Neutrophil (primary cell): ENCODE data around the gene MAP1LC3A.

Experiments
- H3K27ac ChIP-seq: fragments of 200-600 bp; sonication (generic); 2 replicates; pipeline ENCODE4 v1.5.1; 2016; ENCODE audit warnings: mild to moderate bottlenecking, moderate library complexity
- H3K27me3 ChIP-seq: fragments of 200-600 bp; sonication (generic); 2 replicates; pipeline ENCODE4 v1.6.0; 2016; ENCODE audit warnings: mild to moderate bottlenecking
- H3K36me3 ChIP-seq: fragments of 200-600 bp; sonication (generic); 2 replicates; pipeline ENCODE4 v1.5.1; 2017
- H3K4me1 ChIP-seq, 2 experiments: fragments of 200-600 bp in 1 of 2; sonication (generic) in 1 of 2; 1 replicate in 1 of 2; 2 replicates in 1 of 2; pipeline versions ENCODE4 v1.5.1 to v1.6.1; 2013 to 2016; ENCODE audit warnings: low read depth in 1 of 2, low read length in 1 of 2, mild to moderate bottlenecking in 1 of 2, moderate library complexity in 1 of 2; ENCODE audit not compliant: control insufficient read depth in 1 of 2, insufficient read depth in 1 of 2
- H3K4me3 ChIP-seq, 2 experiments: fragments of 200-600 bp in 1 of 2; sonication (generic) in 1 of 2; 1 replicate in 1 of 2; 2 replicates in 1 of 2; pipeline ENCODE4 v1.5.1; 2013 to 2016; ENCODE audit warnings: low read depth in 1 of 2, low read length in 1 of 2, mild to moderate bottlenecking in 1 of 2, moderate library complexity in 1 of 2
- H3K9me3 ChIP-seq: fragments of 200-600 bp; sonication (generic); 2 replicates; pipeline ENCODE4 v1.5.1; 2016
- TF ChIP-seq, protein P1 (sequence below): fragments of 200-600 bp; sonication (generic); IDR thresholded peaks from 2 replicates; pipeline ENCODE4 v1.5.1; 2016; ENCODE audit warnings: antibody characterized with exemption

The MAP1LC3A gene

DNA sequence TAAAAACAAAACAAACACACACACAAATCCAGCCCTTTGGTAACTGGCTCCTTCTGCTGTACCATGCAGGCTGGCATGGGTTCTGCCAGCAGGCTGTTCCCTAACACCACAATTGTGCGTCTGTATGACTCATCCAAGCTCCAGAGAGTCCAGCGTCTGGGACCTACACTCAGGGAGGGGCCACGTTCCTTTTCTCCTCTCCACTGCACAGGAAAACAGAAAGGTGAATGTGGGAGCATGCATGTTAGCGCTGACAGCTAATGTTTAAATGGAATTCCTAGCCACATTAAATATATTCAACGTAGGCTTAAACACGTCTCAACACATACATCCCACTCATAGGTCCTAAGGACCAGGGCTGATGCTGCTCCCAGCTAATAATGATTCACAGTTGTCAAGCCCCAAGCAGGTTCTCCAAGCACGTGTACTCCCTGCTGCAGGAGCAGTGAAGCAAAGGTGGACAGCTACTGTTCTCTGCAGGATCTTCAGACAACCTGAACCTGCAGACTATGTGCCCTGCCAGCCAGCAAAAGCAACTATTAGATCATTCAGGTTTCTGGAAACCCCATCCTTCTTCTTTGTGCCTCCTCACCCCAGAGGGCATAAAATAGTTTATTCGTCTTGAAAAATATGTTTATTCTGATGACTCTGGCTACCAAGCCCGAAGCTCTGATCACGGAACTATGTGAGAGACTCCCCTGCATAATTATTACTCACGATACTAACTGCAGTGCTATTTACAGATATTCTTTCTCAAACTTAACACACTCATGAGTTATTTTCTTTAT lies 20.9 kb downstream of the MAP1LC3A start:
- Histone ChIP-seq H3K27me3 (no peaks in the 10 kb centered on the region), H3K9me3 (no peaks in the 10 kb centered on the region), H3K4me3 (no peak overlapping the region), H3K4me1 (peaks cover 36 to 44% of the 10 kb centered on the region in 2 experiments), H3K27ac (peak overlapping the region; percentile 89), H3K36me3 (peaks cover 10% of the 10 kb centered on the region)
- TF ChIP-seq, protein P1, sequence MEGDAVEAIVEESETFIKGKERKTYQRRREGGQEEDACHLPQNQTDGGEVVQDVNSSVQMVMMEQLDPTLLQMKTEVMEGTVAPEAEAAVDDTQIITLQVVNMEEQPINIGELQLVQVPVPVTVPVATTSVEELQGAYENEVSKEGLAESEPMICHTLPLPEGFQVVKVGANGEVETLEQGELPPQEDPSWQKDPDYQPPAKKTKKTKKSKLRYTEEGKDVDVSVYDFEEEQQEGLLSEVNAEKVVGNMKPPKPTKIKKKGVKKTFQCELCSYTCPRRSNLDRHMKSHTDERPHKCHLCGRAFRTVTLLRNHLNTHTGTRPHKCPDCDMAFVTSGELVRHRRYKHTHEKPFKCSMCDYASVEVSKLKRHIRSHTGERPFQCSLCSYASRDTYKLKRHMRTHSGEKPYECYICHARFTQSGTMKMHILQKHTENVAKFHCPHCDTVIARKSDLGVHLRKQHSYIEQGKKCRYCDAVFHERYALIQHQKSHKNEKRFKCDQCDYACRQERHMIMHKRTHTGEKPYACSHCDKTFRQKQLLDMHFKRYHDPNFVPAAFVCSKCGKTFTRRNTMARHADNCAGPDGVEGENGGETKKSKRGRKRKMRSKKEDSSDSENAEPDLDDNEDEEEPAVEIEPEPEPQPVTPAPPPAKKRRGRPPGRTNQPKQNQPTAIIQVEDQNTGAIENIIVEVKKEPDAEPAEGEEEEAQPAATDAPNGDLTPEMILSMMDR = no peak

DNA sequence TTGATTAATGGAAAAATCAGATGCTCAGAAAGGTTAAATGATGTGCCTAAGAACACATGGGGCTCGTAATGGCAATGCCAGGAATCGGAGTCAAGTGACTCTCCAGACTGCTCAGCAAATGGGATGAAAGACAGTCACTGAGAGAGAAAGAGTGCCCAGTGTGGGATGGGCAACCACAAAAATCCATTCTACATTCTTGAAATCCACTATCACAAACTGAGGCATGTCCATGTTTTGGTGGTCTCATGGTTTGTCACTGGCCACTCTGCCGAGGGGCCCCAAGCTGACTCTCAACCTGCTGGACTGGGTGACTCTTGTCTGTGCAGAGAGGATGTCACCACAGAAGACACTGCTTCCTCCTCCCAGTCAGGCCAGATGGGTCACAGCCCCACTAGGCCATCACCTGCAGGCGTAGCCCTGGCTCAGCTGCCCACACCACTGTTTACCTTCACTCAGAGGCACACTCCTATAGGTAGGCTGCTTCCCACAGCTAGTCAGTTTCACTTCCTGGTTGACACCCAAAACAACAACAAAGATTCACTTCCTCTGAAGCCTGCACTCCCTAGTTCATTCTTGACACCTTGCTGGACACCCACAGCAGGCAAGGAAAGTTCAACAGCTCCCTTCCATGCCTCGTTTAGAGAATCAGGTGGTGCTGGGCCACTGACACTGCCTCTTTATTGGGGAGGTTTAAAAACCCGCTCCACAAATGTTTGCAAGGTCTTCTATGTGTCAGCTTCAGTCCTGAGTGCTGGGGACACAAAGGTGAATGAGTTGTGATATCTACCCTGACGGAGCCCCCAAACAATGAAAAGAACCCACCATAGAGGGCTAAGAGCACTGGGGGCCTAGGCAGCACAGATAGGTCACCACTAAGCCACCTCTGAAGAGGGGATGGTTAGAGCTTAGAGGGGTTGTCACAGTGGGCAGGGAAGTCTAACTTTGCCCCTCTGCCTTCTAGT lies 21.7 kb downstream of the MAP1LC3A start:
- no peaks in the 10 kb centered on the region for H3K27me3 ChIP-seq
- H3K4me3 ChIP-seq = peak overlapping the region in 1 of 2 experiments; percentile 26
- H3K9me3 ChIP-seq = no peaks in the 10 kb centered on the region
- peak overlapping the region; percentile 89 for H3K27ac ChIP-seq
- TF ChIP-seq, protein P1 = no peak
- H3K4me1 ChIP-seq = peaks cover 36 to 44% of the 10 kb centered on the region in 2 experiments
- H3K36me3 ChIP-seq = peaks cover 10% of the 10 kb centered on the region

DNA sequence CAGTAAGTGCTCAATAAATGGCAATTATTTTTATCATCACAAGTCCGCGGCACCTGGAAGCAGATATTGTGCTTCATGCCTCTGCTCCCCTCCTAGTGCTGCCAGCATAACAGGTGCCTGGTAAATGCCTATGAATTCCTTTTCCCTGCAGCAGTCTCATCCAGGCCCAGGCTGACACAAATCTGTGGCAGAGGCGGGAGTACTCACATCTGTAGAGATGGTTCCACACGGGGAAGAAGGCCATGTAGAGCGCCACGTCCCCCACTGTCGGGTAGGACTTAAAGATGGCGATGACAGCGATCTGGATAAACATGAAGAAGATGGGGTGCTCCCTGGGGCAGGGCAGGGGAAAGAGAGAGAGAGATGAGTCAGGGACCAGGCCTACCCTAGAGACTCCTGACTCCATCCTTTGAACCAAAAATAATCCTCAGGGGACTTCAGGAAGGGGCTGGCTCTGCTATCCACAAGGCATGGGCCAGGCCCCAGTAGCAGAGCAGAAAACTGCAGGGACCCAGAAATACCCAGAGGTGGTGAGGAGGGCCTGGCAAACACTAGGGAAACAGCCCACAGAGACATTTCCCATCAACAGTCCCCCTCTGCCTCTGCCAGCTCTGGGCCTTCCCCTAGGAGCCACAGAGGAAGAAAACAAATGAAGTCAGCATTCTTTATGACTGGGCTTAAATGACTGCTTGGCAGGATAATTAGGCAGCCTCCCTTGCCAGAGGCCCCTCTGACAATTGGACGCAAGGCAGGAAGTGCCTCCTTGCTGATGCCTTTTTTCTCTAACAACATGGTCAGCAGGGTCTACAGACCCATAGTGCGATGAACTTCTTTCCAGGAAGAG lies 23.0 kb downstream of the MAP1LC3A start:
- TF ChIP-seq, protein P1 = no peak
- Histone ChIP-seq H3K27ac (peak overlapping the region; percentile 89), H3K4me3 (no peak overlapping the region), H3K27me3 (no peaks in the 10 kb centered on the region), H3K36me3 (peaks cover 10% of the 10 kb centered on the region), H3K9me3 (no peaks in the 10 kb centered on the region), H3K4me1 (peaks cover 36 to 44% of the 10 kb centered on the region in 2 experiments)

DNA sequence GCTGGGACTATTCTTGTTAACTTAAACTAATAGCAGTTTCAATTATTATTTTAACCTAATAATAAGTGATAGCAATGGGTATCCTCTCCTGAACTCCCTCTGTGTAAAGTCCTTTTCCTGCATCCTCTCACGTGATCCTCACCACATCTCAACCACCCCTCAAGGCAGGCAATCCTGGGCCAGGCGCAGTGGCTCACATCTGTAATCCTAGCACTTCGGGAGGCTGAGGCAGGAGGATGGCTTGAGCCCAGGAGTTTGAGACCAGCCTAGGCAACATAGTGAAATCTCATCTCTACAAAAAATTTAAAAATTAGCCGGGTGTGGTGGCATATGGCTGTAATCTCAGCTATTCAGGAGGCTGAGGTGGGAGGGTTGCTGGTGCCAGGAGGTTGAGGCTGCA lies 23.7 kb downstream of the MAP1LC3A start:
- peaks cover 10% of the 10 kb centered on the region for H3K36me3 ChIP-seq
- TF ChIP-seq, protein P1 = no peak
- H3K4me3 ChIP-seq = no peak overlapping the region
- peak overlapping the region; percentile 89 for H3K27ac ChIP-seq
- no peaks in the 10 kb centered on the region for H3K9me3 ChIP-seq
- H3K4me1 ChIP-seq = peaks cover 36 to 44% of the 10 kb centered on the region in 2 experiments
- H3K27me3 ChIP-seq = no peaks in the 10 kb centered on the region

DNA sequence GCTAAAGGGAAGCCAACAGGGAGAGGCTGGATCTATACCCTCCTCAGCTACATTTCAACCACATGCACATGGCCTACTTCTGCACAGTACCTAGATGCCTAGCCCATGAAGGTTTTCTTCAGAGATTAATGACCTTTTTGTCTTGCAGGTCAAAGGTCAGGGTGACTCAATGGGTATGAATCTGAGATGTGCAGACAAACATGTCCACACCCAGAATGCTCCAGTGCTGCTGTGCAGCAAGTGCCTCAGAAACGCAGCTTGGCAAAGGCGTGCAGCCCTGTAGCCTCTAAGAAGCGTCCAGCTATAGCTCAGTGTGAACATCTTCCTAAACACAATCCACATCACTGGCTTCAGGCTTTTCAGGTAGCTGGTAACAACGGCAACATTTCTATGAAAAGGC lies 24.4 kb downstream of the MAP1LC3A start:
- peaks cover 10% of the 10 kb centered on the region for H3K36me3 ChIP-seq
- TF ChIP-seq, protein P1 = no peak
- H3K9me3 ChIP-seq = no peaks in the 10 kb centered on the region
- H3K27me3 ChIP-seq = no peaks in the 10 kb centered on the region
- H3K27ac ChIP-seq = peak overlapping the region; percentile 89
- H3K4me1 ChIP-seq = peaks cover 30 to 40% of the 10 kb centered on the region in 2 experiments
- H3K4me3 ChIP-seq = no peak overlapping the region
